ENCODE measurements around the gene FXYD5. TPM values are rescaled to one million over a fixed set of nuclear protein-coding genes. Genes with fewer than 3 reads are reported as not detected.

The FXYD5 gene
- 173 and 209 TPM in 2 replicates for total RNA-seq (2014; rRNA removed; shearing (Covaris generic))

- peak; percentile 75 for DNase-seq (ENCODE audit: low spot score)
Measured at GRCh38 chr19:35154525-35155406, at the start of gene FXYD5. FXYD5 (plus strand) TSS chr19:35154735; CDS start chr19:35155551, 816 bp downstream.

- no peak for DNase-seq (ENCODE audit: low spot score)
Measured at GRCh38 chr19:35105047-35105410, 49.5 kb upstream of the FXYD5 start.

GRCh38 chr19:35105411-35106290 is 48.9 kb upstream of the FXYD5 start:
- DNase-seq (ENCODE audit: low spot score) = no peak

GRCh38 chr19:35106291-35106583 is 48.3 kb upstream of the FXYD5 start:
- DNase-seq (ENCODE audit: low spot score) = no peak

- DNase-seq (ENCODE audit: low spot score) = no peak
Measured at GRCh38 chr19:35106898-35107541, 47.5 kb upstream of the FXYD5 start.

GRCh38 chr19:35107545-35107944 is 47.0 kb upstream of the FXYD5 start:
- DNase-seq (ENCODE audit: low spot score) = peak; percentile 62

- DNase-seq (ENCODE audit: low spot score) = no peak
Measured at GRCh38 chr19:35108730-35109129, 45.8 kb upstream of the FXYD5 start.

- DNase-seq (ENCODE audit: low spot score) = no peak
Measured at GRCh38 chr19:35109395-35110112, 45.0 kb upstream of the FXYD5 start.

- no peak for DNase-seq (ENCODE audit: low spot score)
Measured at GRCh38 chr19:35110974-35111373, 43.6 kb upstream of the FXYD5 start.

- no peak for DNase-seq (ENCODE audit: low spot score)
Measured at GRCh38 chr19:35112995-35113688, 41.4 kb upstream of the FXYD5 start.

- peak; percentile 59 for DNase-seq (ENCODE audit: low spot score)
Measured at GRCh38 chr19:35114353-35115176, 40.0 kb upstream of the FXYD5 start.

- DNase-seq (ENCODE audit: low spot score) = no peak
Measured at GRCh38 chr19:35115177-35115951, 39.2 kb upstream of the FXYD5 start, which contains the start of gene FXYD3. FXYD3 (plus strand) TSS chr19:35115823; CDS start chr19:35119377, 3,554 bp downstream.

- DNase-seq (ENCODE audit: low spot score) = no peak
Measured at GRCh38 chr19:35116072-35116801, 38.3 kb upstream of the FXYD5 start.

GRCh38 chr19:35117116-35117515 is 37.4 kb upstream of the FXYD5 start:
- DNase-seq (ENCODE audit: low spot score) = no peak

GRCh38 chr19:35117799-35118198 is 36.7 kb upstream of the FXYD5 start:
- no peak for DNase-seq (ENCODE audit: low spot score)

GRCh38 chr19:35118268-35119020 is 36.1 kb upstream of the FXYD5 start:
- DNase-seq (ENCODE audit: low spot score) = no peak

GRCh38 chr19:35119091-35119490 is 35.4 kb upstream of the FXYD5 start:
- no peak for DNase-seq (ENCODE audit: low spot score)

Data from H4 (cell line).